DMS153 treated with DMSO at 0.1 percent for 48 hours (cell line): ENCODE measurements around the gene CCDC146.

Source experiments
- DNase-seq: peaks from one replicate; lab custom pipeline; 2025; ENCODE audit not compliant: unreplicated experiment; lab: John Stamatoyannopoulos, UW

The CCDC146 gene

DNA sequence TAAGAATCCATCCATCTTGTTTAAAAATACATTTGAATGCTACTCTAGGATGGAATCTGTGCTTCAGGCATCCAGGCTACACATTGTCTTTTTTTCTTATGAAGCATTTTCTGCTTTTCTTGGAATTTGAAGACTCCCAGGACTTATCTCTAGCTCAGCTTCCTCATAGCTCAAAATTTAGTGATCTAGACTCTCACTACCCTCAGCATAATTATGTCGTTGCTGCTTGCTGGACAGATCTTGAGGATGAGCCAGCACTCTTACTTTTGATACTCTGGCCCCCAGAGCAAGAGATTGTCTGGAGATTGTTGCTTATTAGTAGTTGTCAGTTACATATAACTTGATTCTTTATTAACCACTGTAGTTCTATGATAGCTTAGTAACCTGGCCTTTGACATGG lies 160.5 kb downstream of the CCDC146 start:
- DNase-seq: no peak

DNA sequence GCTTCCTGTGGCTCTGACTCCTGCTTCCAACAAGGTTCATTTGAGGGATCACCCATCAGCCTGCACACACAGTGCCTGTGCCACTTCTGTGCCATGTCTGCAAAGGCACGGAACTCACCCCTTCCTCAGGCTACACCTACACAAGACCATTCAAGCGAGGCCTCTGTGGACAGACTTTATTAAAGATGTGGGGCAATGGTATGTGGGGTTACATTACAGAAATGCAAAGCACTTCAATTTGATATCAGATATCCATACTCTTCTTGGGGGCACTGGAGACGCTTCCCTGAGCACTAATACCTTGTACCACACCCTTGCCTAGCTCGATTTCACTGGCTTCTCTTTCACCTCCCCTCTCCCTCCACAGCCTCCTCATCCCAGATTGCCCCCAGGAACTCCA lies 161.6 kb downstream of the CCDC146 start:
- no peak for DNase-seq

DNA sequence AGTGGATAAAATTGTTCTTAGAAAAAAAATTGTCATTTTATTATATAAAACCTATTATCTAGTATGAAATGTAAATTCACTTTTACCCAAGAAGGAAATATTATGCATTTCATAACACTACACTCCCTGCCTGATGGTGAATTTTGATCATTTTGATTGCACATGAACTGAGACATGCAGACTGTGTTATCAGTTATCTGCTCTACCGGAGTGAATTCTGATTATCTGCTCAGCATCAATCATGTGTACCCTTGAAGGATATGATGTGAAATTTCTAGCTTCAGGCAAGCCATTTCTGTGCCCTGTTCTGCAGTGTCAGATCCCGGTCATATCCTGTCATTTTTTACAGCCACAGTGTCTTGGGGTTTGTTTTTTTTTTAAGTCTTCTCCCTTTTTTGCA lies 162.2 kb downstream of the CCDC146 start:
- no peak for DNase-seq

DNA sequence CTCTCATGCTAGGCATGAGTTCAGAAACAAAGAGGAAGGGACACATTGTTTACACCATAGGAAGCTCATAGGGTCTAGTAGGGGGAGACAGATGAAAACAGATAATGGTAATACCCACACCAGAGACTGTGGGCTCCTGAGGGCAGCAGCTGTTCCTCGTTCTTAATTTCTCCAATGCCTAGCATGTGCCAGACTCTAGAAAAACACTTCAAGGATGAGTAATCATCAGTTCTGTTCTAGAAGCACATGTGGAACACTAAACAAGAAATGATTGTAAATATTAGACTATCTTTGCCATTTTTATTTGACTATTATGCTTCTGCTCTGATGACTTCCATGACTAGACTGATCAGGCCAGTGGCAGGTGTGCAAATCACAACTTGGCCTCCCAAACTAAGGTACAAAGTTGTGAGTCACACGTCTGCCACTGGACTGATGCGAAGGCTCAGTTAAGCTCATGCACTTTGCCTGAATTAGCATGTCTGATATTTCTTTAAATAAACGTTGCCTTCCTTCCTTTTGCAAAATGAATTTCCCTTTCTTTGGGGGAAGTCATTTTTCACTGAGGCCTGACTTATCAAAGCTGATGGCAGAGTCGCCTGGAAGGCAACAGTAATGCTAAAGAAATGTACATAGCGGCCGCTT lies 166.4 kb downstream of the CCDC146 start:
- DNase-seq: no peak

DNA sequence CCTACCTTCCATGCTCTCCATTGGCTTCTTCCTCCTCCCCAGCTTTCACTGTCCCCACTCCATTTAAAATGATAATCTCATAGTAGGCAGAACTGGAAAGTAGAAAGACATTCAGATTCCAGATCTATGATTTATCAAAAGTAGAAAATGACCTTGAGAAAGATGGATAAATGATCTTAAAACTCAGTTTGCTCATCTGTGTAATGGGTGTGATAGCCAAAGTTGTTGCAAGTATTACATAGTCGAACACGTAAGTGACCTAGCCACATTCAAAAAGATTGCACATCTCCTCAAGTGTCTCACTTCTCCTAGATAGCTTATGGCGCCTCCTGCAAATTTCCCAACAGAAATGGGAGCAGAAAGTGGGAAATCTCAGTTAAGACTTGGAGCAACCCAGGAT lies 167.0 kb downstream of the CCDC146 start:
- DNase-seq: no peak

DNA sequence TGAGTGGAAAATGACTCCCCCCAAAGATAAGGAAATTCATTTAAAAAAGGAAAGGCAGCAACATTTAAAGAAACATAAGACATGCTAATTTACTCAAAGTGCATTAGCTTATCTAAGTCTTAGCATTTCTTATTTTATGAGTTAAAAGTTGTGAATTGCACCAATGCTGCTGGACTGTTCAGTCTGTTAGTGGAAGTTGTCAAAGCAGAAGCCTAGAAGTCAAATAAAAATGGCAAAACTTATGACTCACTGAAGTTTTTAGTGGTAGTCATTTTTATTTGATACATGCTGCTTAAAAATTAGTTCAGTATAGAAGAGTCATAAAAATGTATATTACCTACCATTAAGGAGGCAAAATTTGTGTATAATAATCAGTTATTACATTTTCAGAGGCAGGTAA lies 168.0 kb downstream of the CCDC146 start:
- DNase-seq: no peak

DNA sequence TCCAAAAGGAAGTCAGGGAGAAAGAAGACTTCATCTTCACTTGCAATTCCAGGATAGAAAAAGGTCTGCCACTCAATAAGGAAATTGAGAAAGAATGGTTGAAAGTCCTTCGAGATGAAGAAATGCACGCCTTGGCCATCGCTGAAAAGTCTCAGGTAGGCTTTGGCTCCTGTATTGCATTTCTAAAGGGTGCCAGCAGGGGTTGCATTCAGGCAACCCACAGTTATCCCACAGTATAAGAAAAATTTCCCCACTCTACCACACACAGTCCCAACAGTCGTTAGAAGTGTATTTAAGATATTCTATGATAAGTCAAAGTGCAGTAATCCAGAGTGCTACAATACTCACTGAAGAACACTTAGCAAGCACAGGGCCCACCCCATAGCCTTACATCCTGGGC lies 170.6 kb downstream of the CCDC146 start:
- DNase-seq: no peak

- DNase-seq: no peak
Measured at GRCh38 chr7:77295549-77295948, 173.1 kb downstream of the CCDC146 start.

GRCh38 chr7:77306231-77307067 lies 184.0 kb downstream of the CCDC146 start:
- DNase-seq: no peak

DNA sequence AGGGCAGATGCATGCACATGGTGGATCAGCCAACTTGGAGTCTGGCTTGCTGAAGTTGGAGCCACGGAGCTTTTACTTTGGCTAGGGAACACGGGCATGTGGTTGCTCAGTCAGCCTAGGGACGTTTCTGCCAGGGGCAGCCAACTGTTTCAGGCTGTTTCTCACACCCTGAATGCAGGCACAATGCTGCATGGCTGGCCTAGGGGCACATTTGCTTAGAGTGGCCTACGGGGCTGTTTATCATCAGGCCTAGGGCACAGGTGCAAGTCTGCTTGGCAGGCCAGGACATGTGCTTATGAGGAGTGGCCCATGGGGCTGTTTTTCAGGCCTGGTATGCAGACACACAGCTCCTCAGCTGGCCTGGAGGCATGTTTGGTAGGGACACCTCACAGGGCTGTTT lies 186.4 kb downstream of the CCDC146 start:
- DNase-seq: no peak

GRCh38 chr7:77309714-77310220 lies 187.4 kb downstream of the CCDC146 start:
- no peak for DNase-seq

DNA sequence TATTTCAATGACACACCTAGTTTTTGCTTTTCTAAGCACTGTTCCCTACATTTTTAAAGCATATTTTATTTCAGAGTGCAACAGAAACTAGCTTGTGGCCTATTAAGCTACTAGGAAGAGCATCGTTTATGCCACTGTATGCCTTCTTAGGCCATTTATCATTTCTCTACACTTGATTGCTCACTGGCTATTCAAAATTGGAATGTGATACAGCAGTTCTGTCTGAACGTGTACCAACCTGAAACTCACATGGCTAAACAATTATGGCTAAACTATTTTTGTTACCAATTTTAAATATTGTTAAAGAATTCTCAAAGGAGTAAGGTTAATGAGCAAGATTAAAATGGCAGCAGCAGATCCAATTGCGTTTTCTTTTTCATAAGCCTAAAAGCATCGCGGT lies 188.6 kb downstream of the CCDC146 start:
- no peak for DNase-seq

DNA sequence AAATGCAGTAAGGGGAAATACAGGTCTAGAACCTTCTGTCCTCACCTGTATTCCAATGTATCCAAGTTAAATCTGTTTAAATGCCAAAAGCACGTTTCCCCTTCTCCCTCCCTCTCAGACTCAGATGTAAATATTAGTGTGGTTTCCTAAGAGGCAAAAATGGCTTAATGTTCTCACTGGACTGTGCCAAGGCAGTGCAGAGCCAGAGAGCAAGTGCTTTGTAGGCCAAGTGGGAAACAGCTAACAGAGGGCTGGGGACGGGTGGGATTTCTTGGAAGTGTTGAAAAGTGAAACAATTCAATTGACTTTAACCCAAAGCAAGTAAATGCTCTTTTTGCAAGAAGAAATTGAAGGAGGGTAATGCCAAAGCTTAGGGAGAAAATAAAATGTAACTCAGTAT lies 190.7 kb downstream of the CCDC146 start:
- DNase-seq: no peak

DNA sequence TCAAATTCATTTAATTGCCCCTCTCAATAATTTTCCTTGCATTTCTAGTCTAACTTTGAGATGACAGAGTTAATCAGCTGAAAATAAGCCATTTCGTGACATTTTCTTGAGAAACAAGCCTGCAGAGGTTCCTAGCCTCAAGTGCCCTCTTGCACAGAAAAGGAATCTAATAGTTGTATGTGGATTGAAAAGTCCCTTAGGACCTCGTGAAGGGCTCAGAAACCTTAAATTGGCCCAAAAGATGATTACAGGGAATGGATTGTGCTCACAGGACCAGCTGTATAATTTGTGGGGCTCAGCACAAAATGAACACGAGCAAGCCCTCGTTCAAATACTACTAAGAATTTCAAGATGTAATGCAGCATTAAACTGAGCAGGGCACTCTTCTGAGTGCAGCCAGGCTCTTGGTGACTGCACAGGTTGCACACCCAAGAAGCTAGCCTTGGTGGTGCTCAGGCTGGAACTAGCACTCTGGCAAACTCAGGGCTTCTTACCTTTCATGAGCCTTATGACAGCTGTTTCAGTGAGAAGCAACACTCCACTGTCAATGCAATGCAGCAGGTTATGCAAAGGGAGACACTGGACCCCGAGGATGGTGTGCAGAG lies 191.6 kb downstream of the CCDC146 start:
- DNase-seq: no peak

GRCh38 chr7:77315182-77315591 lies 192.8 kb downstream of the CCDC146 start:
- no peak for DNase-seq

GRCh38 chr7:77316219-77316978 lies 194.0 kb downstream of the CCDC146 start:
- no peak for DNase-seq

GRCh38 chr7:77318019-77318418 lies 195.6 kb downstream of the CCDC146 start:
- DNase-seq: no peak

DNA sequence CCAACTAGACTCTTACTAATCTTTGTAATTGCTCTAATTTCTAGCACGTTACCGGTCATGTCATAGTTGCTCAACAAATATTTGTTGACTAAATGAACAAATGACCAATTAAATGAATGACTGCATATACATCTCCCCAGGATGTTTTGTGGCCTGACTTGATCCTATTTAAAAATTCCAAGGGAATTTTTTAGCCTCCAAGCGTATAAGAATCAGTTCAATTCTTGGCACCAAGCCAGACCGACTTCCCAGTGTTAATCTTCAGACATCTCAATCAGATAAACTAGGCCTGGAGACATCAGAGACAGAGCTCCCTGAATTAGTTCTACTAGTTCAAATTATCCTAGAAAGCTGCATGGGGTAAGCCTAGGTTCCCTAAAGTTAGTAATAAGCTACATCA lies 197.7 kb downstream of the CCDC146 start:
- no peak for DNase-seq

- DNase-seq: no peak
Measured at GRCh38 chr7:77320714-77321113, 198.3 kb downstream of the CCDC146 start.

DNA sequence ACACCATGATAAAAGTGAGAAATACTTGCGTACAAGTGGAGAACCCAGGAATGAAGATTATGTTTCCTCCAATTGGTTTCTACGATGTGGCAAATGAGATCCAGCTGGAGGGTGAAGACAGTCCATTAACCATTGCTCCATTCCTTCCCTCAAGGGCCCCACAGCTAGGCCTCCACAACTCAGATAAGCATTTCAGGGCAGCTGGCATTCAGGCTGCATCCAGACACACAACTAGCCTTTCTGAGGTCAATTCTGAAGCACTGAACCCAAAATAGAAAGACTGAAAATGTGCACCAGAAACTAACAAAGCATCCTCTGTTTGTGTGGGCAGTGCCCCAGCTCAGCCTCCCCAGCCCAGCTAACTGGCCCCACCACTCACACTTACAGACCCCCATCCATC lies 198.9 kb downstream of the CCDC146 start:
- no peak for DNase-seq

DNA sequence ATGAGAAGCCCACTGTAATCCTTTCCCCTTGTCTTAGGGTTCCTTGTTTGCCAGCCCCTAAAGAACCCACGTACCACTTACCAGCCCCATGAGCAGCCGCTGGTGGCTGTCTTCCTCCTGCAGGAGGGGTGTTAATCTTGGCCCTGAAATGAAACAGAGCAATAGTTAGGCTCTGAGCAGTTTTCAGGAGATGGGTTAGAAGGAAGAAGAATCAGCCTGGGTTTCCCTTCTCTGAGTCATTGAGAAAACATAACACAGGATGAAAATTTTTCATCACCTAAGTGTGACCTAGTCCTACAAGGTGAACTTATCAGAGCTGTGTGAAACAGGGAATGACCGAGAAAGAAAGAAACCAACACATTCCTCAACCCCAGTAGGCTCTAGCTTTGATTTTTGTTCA lies 203.7 kb downstream of the CCDC146 start:
- no peak for DNase-seq
